ENCODE measurements around the gene RNF208. TPM values are rescaled to one million over a fixed set of nuclear protein-coding genes. Genes with fewer than 3 reads are reported as not detected.

Gene RNF208
- total and polyA plus RNA-seq, 7 donors: 4.8 to 12.8 (median 6.4) TPM

DNA sequence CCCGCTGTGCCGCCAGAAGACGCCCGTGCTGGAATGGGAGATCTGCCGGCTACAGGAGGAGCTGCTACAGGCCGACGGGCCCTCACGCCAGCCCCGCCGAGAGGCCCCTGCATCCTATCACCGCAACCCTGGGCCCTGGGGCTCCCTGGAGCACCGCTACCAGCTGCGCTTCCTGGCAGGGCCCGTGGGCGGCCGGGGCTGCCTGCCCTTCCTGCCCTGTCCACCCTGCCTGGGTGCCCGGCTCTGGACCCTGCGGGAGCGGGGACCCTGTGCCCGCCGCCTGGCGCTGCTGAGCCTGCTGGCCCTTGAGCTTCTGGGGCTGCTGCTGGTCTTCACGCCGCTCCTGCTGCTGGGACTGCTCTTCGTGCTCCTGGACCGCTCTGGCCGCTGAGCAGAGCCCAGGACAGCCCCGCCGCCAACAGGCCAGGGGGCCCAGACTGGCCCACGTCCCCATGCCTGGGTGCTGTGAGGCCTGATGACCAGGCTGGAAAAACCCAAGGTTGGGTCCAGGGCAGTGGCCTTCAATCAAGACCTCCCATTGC lies 3.8 kb downstream of the RNF208 start:
- Histone ChIP-seq H3K9me3 (no peaks in the 10 kb centered on the region), H3K4me1 (peaks cover 7% of the 10 kb centered on the region), H3K27ac (no peak overlapping the region), H3K36me3 (ENCODE audit: insufficient read depth in 1 of 2, low read depth in 1 of 2) (peaks cover 0 to 12% of the 10 kb centered on the region in 2 donors), H3K4me3 (no peak overlapping the region), H3K27me3 (ENCODE audit: insufficient read depth in 3 of 3, low read length in 2 of 3) (no peaks in the 10 kb centered on the region)
- DNase-seq (no peak), ATAC-seq (no peak)
- 86 to 87% (median 86%) methylated on average over 30 of the region's 30 CpGs for WGBS, 3 donors
- intact Hi-C loops (cut with DNase I): no loop called here
- TF ChIP-seq, protein P1, sequence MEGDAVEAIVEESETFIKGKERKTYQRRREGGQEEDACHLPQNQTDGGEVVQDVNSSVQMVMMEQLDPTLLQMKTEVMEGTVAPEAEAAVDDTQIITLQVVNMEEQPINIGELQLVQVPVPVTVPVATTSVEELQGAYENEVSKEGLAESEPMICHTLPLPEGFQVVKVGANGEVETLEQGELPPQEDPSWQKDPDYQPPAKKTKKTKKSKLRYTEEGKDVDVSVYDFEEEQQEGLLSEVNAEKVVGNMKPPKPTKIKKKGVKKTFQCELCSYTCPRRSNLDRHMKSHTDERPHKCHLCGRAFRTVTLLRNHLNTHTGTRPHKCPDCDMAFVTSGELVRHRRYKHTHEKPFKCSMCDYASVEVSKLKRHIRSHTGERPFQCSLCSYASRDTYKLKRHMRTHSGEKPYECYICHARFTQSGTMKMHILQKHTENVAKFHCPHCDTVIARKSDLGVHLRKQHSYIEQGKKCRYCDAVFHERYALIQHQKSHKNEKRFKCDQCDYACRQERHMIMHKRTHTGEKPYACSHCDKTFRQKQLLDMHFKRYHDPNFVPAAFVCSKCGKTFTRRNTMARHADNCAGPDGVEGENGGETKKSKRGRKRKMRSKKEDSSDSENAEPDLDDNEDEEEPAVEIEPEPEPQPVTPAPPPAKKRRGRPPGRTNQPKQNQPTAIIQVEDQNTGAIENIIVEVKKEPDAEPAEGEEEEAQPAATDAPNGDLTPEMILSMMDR (IDR thresholded peaks at IDR 0.05): no peak

DNA sequence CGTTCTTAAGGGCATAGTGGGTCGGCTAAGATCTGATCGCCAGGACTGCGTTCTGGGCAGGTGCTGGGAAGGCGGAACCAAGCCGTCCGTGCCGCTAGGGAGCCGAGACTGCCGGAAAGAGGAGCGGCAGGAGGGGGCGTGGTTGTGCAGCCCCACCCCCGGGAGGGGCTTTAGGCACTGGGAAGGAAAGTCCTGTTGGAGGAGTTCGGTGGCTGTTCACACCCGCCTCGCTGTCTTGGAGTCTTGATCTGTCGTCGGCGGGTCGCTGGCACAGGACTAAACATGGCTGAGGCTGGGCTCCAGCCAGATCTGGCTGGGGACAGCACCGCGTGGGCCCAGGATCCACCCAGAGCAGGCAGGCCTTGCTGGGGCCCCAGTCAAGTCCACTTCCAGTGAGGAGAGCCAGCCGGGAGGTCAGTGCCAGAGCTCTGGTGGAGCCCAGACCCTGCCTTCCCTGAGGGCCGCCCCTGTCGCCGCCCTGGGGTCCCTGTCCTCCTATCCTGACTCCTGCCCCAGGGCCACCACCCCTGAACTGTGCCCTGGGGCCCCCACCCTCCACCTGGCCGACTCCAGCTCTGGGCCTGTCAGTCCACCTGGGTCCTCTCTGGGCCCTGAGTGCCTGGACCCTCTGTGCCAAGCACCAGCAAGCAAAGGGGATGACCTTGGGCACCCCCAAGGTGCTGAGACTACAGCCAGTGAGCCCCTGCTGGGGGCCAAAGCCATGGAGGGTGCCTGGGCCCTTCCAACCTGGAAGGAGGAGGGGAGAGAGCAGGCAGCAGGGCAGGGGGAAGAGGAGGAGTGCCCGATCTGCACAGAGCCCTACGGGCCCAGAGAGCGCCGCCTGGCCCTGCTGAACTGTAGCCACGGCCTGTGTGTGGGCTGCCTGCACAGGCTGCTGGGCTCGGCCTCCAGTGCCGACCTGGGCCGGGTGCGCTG lies 4.5 kb downstream of the RNF208 start:
- 37 to 51% (median 47%) methylated on average over 34 to 36 of the region's 36 CpGs for WGBS, 3 donors
- Histone ChIP-seq H3K36me3 (ENCODE audit: insufficient read depth in 1 of 2, low read depth in 1 of 2) (peaks cover 0 to 12% of the 10 kb centered on the region in 2 donors), H3K9me3 (no peaks in the 10 kb centered on the region), H3K27me3 (ENCODE audit: insufficient read depth in 3 of 3, low read length in 2 of 3) (no peaks in the 10 kb centered on the region), H3K27ac (peak overlapping the region; percentile 58), H3K4me3 (peak overlapping the region; percentile 59), H3K4me1 (peaks cover 3% of the 10 kb centered on the region)
- TF ChIP-seq, protein P1 (IDR thresholded peaks at IDR 0.05): no peak
- ATAC-seq (peak; percentile 54 to 68 (median 64)), DNase-seq (peak; percentile 69 to 78)
- intact Hi-C loops (cut with DNase I): no loop called here

- Histone ChIP-seq H3K4me3 (no peak overlapping the region), H3K27me3 (ENCODE audit: insufficient read depth in 3 of 3, low read length in 2 of 3) (no peaks in the 10 kb centered on the region), H3K36me3 (ENCODE audit: insufficient read depth in 1 of 2, low read depth in 1 of 2) (peaks cover 0 to 12% of the 10 kb centered on the region in 2 donors), H3K4me1 (no peaks in the 10 kb centered on the region), H3K27ac (no peak overlapping the region), H3K9me3 (no peaks in the 10 kb centered on the region)
- intact Hi-C loops (cut with DNase I): no loop called here
- ATAC-seq (no peak), DNase-seq (no peak)
- WGBS, 3 donors: 88 to 90% (median 90%) methylated on average over 27 to 30 of the region's 30 CpGs
- TF ChIP-seq, protein P1 (IDR thresholded peaks at IDR 0.05): no peak
Observed at GRCh38 chr9:137216188-137216965, 5.7 kb downstream of the RNF208 start.

GRCh38 chr9:137215196-137215986 lies 6.6 kb downstream of the RNF208 start:
- H3K4me3 ChIP-seq: no peak overlapping the region
- WGBS, 3 donors: 91 to 94% (median 92%) methylated on average over 20 to 22 of the region's 22 CpGs
- peaks cover 0 to 12% of the 10 kb centered on the region in 2 donors for H3K36me3 ChIP-seq (ENCODE audit: insufficient read depth in 1 of 2, low read depth in 1 of 2)
- no peak overlapping the region for H3K27ac ChIP-seq
- TF ChIP-seq, protein P1 (IDR thresholded peaks at IDR 0.05): no peak
- no peaks in the 10 kb centered on the region for H3K4me1 ChIP-seq
- DNase-seq (no peak), ATAC-seq (no peak)
- intact Hi-C loops (cut with DNase I): no loop called here
- H3K9me3 ChIP-seq: no peaks in the 10 kb centered on the region
- H3K27me3 ChIP-seq (ENCODE audit: insufficient read depth in 3 of 3, low read length in 2 of 3): no peaks in the 10 kb centered on the region
